ENCODE measurements around the gene NLRP13. TPM values are rescaled to one million over a fixed set of nuclear protein-coding genes. Genes with fewer than 3 reads are reported as not detected.
"Not testable (repeated sequence)": the region's sequence is repeated elsewhere in the genome, so short reads cannot be mapped to it uniquely, and the experiment has no call there.

The NLRP13 gene
- total RNA-seq, 1 donor from 2014 or later, result not detected

DNA sequence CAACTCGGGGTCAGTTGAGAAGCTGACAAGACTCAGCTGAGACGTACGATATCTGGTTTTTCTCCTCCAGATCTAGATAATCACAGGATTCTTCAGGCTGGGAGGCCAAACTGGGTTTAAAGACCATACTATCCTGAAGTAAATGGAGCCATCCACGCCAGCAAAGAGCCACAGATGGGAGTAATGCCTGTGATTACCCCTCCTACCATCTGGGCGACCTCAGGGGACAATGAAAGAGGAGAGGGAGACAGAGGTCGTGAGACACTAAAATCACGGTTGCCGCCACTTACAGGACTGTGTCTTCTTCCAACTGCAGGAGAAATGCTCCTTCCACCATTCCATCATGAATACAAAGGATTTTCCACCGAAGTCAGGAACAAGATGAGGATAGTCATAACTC, 3.1 kb upstream of the NLRP13 start:
- DNase-seq (ENCODE audit: low read depth) (no peak), FAIRE-seq (no peak)
- H3K9me3 ChIP-seq (ENCODE audit: insufficient read depth, low read depth, low read length), result peaks cover 13% of the 10 kb centered on the region
- no peak overlapping the region for H3K4me2 ChIP-seq (ENCODE audit: low read length)
- Mint-ChIP-seq H3K36me3 (ENCODE audit: low read depth, unreplicated experiment) (no peaks in the 10 kb centered on the region), H3K9me3 (ENCODE audit: unreplicated experiment) (peaks cover 6% of the 10 kb centered on the region), H3K4me1 (ENCODE audit: low read depth, unreplicated experiment) (no peaks in the 10 kb centered on the region), H3K27ac (ENCODE audit: unreplicated experiment) (no peak overlapping the region), H3K4me3 (ENCODE audit: unreplicated experiment) (no peak overlapping the region), H3K27me3 (ENCODE audit: low read depth, unreplicated experiment) (no peaks in the 10 kb centered on the region)
- no peak overlapping the region for H3K27ac ChIP-seq (ENCODE audit: low read depth, low read length)
- H3K36me3 ChIP-seq (ENCODE audit: insufficient read depth, low read length), result no peaks in the 10 kb centered on the region
- no peak overlapping the region for H3K4me3 ChIP-seq (ENCODE audit: insufficient read depth, low read depth, low read length)
- H4K20me1 ChIP-seq (ENCODE audit: insufficient read depth, low read length), result no peaks in the 10 kb centered on the region
- H2AFZ ChIP-seq (ENCODE audit: low read depth, low read length), result no peak overlapping the region
- H3K9ac ChIP-seq (ENCODE audit: low read length), result no peak overlapping the region
- H3K27me3 ChIP-seq (ENCODE audit: insufficient read depth, low read length), result no peaks in the 10 kb centered on the region
- H3K4me1 ChIP-seq (ENCODE audit: insufficient read depth, low read length), result no peaks in the 10 kb centered on the region
- TF ChIP-seq EZH2 (IDR thresholded peaks at IDR 0.05; ENCODE audit: insufficient read depth, low read length), result no peak
- TF ChIP-seq, protein P1, sequence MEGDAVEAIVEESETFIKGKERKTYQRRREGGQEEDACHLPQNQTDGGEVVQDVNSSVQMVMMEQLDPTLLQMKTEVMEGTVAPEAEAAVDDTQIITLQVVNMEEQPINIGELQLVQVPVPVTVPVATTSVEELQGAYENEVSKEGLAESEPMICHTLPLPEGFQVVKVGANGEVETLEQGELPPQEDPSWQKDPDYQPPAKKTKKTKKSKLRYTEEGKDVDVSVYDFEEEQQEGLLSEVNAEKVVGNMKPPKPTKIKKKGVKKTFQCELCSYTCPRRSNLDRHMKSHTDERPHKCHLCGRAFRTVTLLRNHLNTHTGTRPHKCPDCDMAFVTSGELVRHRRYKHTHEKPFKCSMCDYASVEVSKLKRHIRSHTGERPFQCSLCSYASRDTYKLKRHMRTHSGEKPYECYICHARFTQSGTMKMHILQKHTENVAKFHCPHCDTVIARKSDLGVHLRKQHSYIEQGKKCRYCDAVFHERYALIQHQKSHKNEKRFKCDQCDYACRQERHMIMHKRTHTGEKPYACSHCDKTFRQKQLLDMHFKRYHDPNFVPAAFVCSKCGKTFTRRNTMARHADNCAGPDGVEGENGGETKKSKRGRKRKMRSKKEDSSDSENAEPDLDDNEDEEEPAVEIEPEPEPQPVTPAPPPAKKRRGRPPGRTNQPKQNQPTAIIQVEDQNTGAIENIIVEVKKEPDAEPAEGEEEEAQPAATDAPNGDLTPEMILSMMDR (IDR thresholded peaks at IDR 0.05; ENCODE audit: insufficient read depth, low read depth, low read length), result no peak
- no peaks in the 10 kb centered on the region for H3K79me2 ChIP-seq (ENCODE audit: insufficient read depth, low read length)

DNA sequence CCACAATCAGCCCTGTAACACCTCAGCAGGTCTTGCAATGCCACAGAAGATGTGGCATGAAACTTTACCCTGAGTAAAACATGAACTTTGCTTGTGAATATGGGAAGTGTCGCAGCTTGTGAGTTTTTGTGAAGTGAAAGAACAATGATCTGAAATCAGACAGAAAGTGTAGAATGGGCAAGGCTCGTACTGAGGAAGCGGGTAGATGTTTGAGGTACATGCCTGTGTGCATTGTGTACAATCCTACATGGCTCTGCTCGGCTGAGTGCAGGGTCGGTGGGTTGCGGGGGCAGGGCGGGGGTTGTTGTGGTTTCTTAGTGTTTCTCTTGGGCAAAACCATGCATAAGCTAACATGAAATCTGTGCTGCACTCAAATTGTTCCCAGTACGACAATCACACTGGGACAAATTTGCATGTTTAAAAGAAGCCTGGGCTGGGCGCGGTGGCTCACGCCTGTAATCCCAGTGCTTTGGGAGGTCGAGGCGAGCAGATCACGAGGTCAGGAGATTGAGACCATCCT, 1.1 kb downstream of the NLRP13 start:
- H3K4me1 Mint-ChIP-seq (ENCODE audit: low read depth, unreplicated experiment), result no peaks in the 10 kb centered on the region
- Histone ChIP-seq H3K9ac (ENCODE audit: low read length) (no peak overlapping the region), H2AFZ (ENCODE audit: low read depth, low read length) (no peak overlapping the region), H3K4me1 (ENCODE audit: insufficient read depth, low read length) (no peaks in the 10 kb centered on the region), H3K79me2 (ENCODE audit: insufficient read depth, low read length) (no peaks in the 10 kb centered on the region), H3K36me3 (ENCODE audit: insufficient read depth, low read length) (no peaks in the 10 kb centered on the region), H3K27me3 (ENCODE audit: insufficient read depth, low read length) (no peaks in the 10 kb centered on the region), H4K20me1 (ENCODE audit: insufficient read depth, low read length) (no peaks in the 10 kb centered on the region), H3K4me3 (ENCODE audit: insufficient read depth, low read depth, low read length) (no peak overlapping the region), H3K4me2 (ENCODE audit: low read length) (no peak overlapping the region), H3K9me3 (ENCODE audit: insufficient read depth, low read depth, low read length) (peaks cover 19% of the 10 kb centered on the region), H3K27ac (ENCODE audit: low read depth, low read length) (no peak overlapping the region)
- FAIRE-seq (no peak), DNase-seq (ENCODE audit: low read depth) (no peak)
- no peaks in the 10 kb centered on the region for H3K36me3 Mint-ChIP-seq (ENCODE audit: low read depth, unreplicated experiment)
- H3K27ac Mint-ChIP-seq (ENCODE audit: unreplicated experiment), result no peak overlapping the region
- H3K27me3 Mint-ChIP-seq (ENCODE audit: low read depth, unreplicated experiment), result no peaks in the 10 kb centered on the region
- no peak overlapping the region for H3K4me3 Mint-ChIP-seq (ENCODE audit: unreplicated experiment)
- TF ChIP-seq, protein P1 (IDR thresholded peaks at IDR 0.05; ENCODE audit: insufficient read depth, low read depth, low read length), result no peak
- TF ChIP-seq EZH2 (IDR thresholded peaks at IDR 0.05; ENCODE audit: insufficient read depth, low read length), result no peak
- H3K9me3 Mint-ChIP-seq (ENCODE audit: unreplicated experiment), result peaks cover 12% of the 10 kb centered on the region

DNA sequence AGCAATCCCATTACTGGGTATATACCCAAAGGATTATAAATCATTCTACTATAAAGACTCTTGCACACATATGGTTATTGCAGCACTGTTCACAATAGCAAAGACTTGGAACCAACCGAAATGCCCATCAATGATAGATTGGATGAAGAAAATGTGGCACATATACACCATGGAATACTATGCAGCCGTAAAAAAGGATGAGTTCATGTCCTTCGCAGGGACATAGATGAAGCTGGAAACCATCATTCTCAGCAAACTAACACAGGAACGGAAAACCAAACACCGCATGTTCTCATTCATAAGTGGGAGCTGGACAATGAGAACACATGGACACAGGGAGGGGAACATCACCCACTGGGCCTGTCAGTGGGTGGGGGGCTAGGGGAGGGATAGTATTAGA, 2.9 kb downstream of the NLRP13 start:
- H3K79me2 ChIP-seq (ENCODE audit: insufficient read depth, low read length); H3K4me1 Mint-ChIP-seq (ENCODE audit: low read depth, unreplicated experiment); H3K4me1 ChIP-seq (ENCODE audit: insufficient read depth, low read length); H3K27me3 Mint-ChIP-seq (ENCODE audit: low read depth, unreplicated experiment); H3K36me3 ChIP-seq (ENCODE audit: insufficient read depth, low read length); H3K27ac Mint-ChIP-seq (ENCODE audit: unreplicated experiment); H4K20me1 ChIP-seq (ENCODE audit: insufficient read depth, low read length); H3K4me3 Mint-ChIP-seq (ENCODE audit: unreplicated experiment); H3K4me2 ChIP-seq (ENCODE audit: low read length); DNase-seq (ENCODE audit: low read depth); H3K9ac ChIP-seq (ENCODE audit: low read length); H2AFZ ChIP-seq (ENCODE audit: low read depth, low read length); H3K27me3 ChIP-seq (ENCODE audit: insufficient read depth, low read length); FAIRE-seq; H3K4me3 ChIP-seq (ENCODE audit: insufficient read depth, low read depth, low read length); H3K9me3 Mint-ChIP-seq (ENCODE audit: unreplicated experiment); H3K27ac ChIP-seq (ENCODE audit: low read depth, low read length); H3K36me3 Mint-ChIP-seq (ENCODE audit: low read depth, unreplicated experiment): not testable (repeated sequence)
- peaks cover 14% of the 10 kb centered on the region for H3K9me3 ChIP-seq (ENCODE audit: insufficient read depth, low read depth, low read length)
